H9 (cell line): ENCODE results near the gene ZFR2. TPM values are rescaled to one million over a fixed set of nuclear protein-coding genes. Genes with fewer than 3 reads are reported as not detected.
A peak's percentile ranks its signal among the peaks of the same experiment; 100 is the strongest.

Experiments
- DNase-seq: peaks from one replicate; pipeline ENCODE4 v3.0.0-alpha.2; 2017
- H2AFZ ChIP-seq: one replicate; pipeline ENCODE4 v1.6.1; 2013; ENCODE audit warnings: mild to moderate bottlenecking, low read length, control low read depth, moderate library complexity
- H2AK5ac ChIP-seq: 2 replicates; pipeline ENCODE4 v1.6.1; 2013; ENCODE audit warnings: low read length, control low read depth, mixed read lengths; ENCODE audit not compliant: insufficient read length
- H2BK120ac ChIP-seq: one replicate; pipeline ENCODE4 v1.6.1; 2013; ENCODE audit warnings: low read depth, mild to moderate bottlenecking, low read length, control low read depth, inconsistent platforms; ENCODE audit not compliant: poor library complexity, severe bottlenecking
- H2BK12ac ChIP-seq: 2 replicates; pipeline ENCODE4 v1.6.1; 2013; ENCODE audit warnings: low read length, control low read depth, mixed read lengths, low read depth; ENCODE audit not compliant: insufficient read length
- H2BK15ac ChIP-seq: 2 replicates; pipeline ENCODE4 v1.6.1; 2013; ENCODE audit warnings: low read depth, low read length, control low read depth
- H2BK20ac ChIP-seq: one replicate; pipeline ENCODE4 v1.6.1; 2013; ENCODE audit warnings: low read depth, mild to moderate bottlenecking, low read length, control low read depth, inconsistent platforms; ENCODE audit not compliant: poor library complexity, severe bottlenecking
- H2BK5ac ChIP-seq: 2 replicates; pipeline ENCODE4 v1.6.1; 2013; ENCODE audit warnings: low read length, control low read depth, mixed read lengths; ENCODE audit not compliant: insufficient read length
- H3K14ac ChIP-seq: 2 replicates; pipeline ENCODE4 v1.6.1; 2013; ENCODE audit warnings: low read length, control low read depth; ENCODE audit not compliant: insufficient read depth
- H3K18ac ChIP-seq: 2 replicates; pipeline ENCODE4 v1.6.1; 2013; ENCODE audit warnings: low read depth, mild to moderate bottlenecking, mixed read lengths, low read length, control low read depth; ENCODE audit not compliant: insufficient read length
- H3K23ac ChIP-seq: 2 replicates; pipeline ENCODE4 v1.6.1; 2013; ENCODE audit warnings: low read length, control low read depth, mixed read lengths, low read depth; ENCODE audit not compliant: insufficient read length
- H3K23me2 ChIP-seq: 2 replicates; pipeline ENCODE4 v1.6.1; 2013; ENCODE audit warnings: low read depth, mild to moderate bottlenecking, mixed read lengths, low read length, control low read depth; ENCODE audit not compliant: insufficient read length, poor library complexity, severe bottlenecking
- H3K27ac ChIP-seq: 2 replicates; pipeline ENCODE4 v1.5.1; 2013; ENCODE audit warnings: low read length, control low read depth, mixed read lengths, low read depth; ENCODE audit not compliant: insufficient read length
- H3K27me3 ChIP-seq: 2 replicates; pipeline ENCODE4 v1.6.1; 2013; ENCODE audit warnings: low read length, control low read depth, inconsistent platforms; ENCODE audit not compliant: insufficient read depth
- H3K4ac ChIP-seq: 2 replicates; pipeline ENCODE4 v1.6.1; 2013; ENCODE audit warnings: low read depth, mild to moderate bottlenecking, control low read depth, inconsistent platforms, low read length, moderate library complexity
- H3K4me1 ChIP-seq: 2 replicates; pipeline ENCODE4 v1.6.1; 2013; ENCODE audit warnings: low read length, control low read depth, inconsistent platforms; ENCODE audit not compliant: insufficient read depth
- H3K4me2 ChIP-seq: 2 replicates; pipeline ENCODE4 v1.6.1; 2013; ENCODE audit warnings: low read length, control low read depth, mixed read lengths; ENCODE audit not compliant: insufficient read length, insufficient read depth
- H3K56ac ChIP-seq: 2 replicates; pipeline ENCODE4 v1.6.1; 2013; ENCODE audit warnings: low read depth, mild to moderate bottlenecking, mixed read lengths, low read length, control low read depth; ENCODE audit not compliant: insufficient read length
- H3K79me1 ChIP-seq: 2 replicates; pipeline ENCODE4 v1.6.1; 2013; ENCODE audit warnings: low read depth, mild to moderate bottlenecking, moderate library complexity, low read length, control low read depth, inconsistent platforms; ENCODE audit not compliant: insufficient read depth, poor library complexity, severe bottlenecking
- H3K79me2 ChIP-seq: 2 replicates; pipeline ENCODE4 v1.6.1; 2013; ENCODE audit warnings: low read length, control low read depth, inconsistent platforms; ENCODE audit not compliant: insufficient read depth
- H3K9ac ChIP-seq: 2 replicates; pipeline ENCODE4 v1.6.1; 2013; ENCODE audit warnings: low read length, control low read depth, mixed read lengths; ENCODE audit not compliant: insufficient read length; ENCODE audit errors: extremely low read depth
- H3K9me3 ChIP-seq: one replicate; pipeline ENCODE4 v1.6.1; 2013; ENCODE audit warnings: low read depth, low read length, inconsistent platforms; ENCODE audit not compliant: control insufficient read depth
- H3T11ph ChIP-seq: one replicate; pipeline ENCODE4 v1.6.1; 2013; ENCODE audit warnings: mild to moderate bottlenecking, low read length, control low read depth, inconsistent platforms
- H4K20me1 ChIP-seq: one replicate; pipeline ENCODE4 v1.6.1; 2013; ENCODE audit not compliant: control insufficient read depth, insufficient read length, insufficient read depth
- H4K5ac ChIP-seq: 2 replicates; pipeline ENCODE4 v1.6.1; 2013; ENCODE audit warnings: low read depth, mild to moderate bottlenecking, mixed read lengths, low read length, control low read depth; ENCODE audit not compliant: insufficient read length
- H4K8ac ChIP-seq: replicated peaks from 2 replicates; pipeline ENCODE4 v1.6.1; 2013; ENCODE audit warnings: low read length, control low read depth, mixed read lengths, low read depth; ENCODE audit not compliant: insufficient read length
- H4K91ac ChIP-seq: 2 replicates; pipeline ENCODE4 v1.6.1; 2013; ENCODE audit warnings: low read depth, mild to moderate bottlenecking, moderate library complexity, mixed read lengths, low read length, control low read depth; ENCODE audit not compliant: insufficient read length
- H3K27ac Mint-ChIP-seq, 3 experiments: 2 replicates in 2 of 3; 3 replicates in 1 of 3; pipeline ENCODE4 v1.8.0; 2020 to 2021; ENCODE audit warnings: mixed read lengths in 3 of 3, mild to moderate bottlenecking in 1 of 3, moderate library complexity in 1 of 3
- H3K27me3 Mint-ChIP-seq: 2 replicates; pipeline ENCODE4 v1.8.0; 2021; ENCODE audit warnings: low read depth, mild to moderate bottlenecking, moderate library complexity, mixed read lengths
- H3K36me3 Mint-ChIP-seq, 3 experiments: 2 replicates in 2 of 3; 3 replicates in 1 of 3; pipeline ENCODE4 v1.8.0; 2020 to 2021; ENCODE audit warnings: low read depth in 3 of 3, mixed read lengths in 3 of 3; ENCODE audit not compliant: insufficient read depth in 1 of 3
- H3K4me1 Mint-ChIP-seq, 2 experiments: 2 replicates each; pipeline ENCODE4 v1.8.0; 2020; ENCODE audit warnings: mixed read lengths in 2 of 2
- H3K4me3 Mint-ChIP-seq, 2 experiments: 2 replicates in 1 of 2; 3 replicates in 1 of 2; pipeline ENCODE4 v1.8.0; 2020 to 2021; ENCODE audit warnings: mild to moderate bottlenecking in 2 of 2, mixed read lengths in 2 of 2, moderate library complexity in 1 of 2
- H3K9me3 Mint-ChIP-seq, 2 experiments: 2 replicates in 1 of 2; 3 replicates in 1 of 2; pipeline ENCODE4 v1.8.0; 2020; ENCODE audit warnings: mild to moderate bottlenecking in 2 of 2, mixed read lengths in 2 of 2, moderate library complexity in 1 of 2
- WGBS: extraction: QIAGEN DNeasy Blood & Tissue Kit; methylation state at CpG from one replicate; pipeline ENCODE4 v1.1.7; 2013; ENCODE audit warnings: missing lambda C conversion rate, low lambda C conversion rate, mixed read lengths; ENCODE audit not compliant: insufficient read length; ENCODE audit errors: extremely low coverage; 5-methylcytosine and 5-hydroxymethylcytosine counted together
- total RNA-seq: library from RNA; stranded (reverse); gene quantifications from 2 replicates; pipeline ENCODE4 v1.2.1, GENCODE V29; 2021
- TF ChIP-seq, protein P1 (sequence below): fragments of 200-600 bp; sonication (generic); conservative IDR thresholded peaks from 3 replicates; pipeline ENCODE4 v1.8.0; 2021; ENCODE audit warnings: antibody characterized with exemption, mild to moderate bottlenecking

The ZFR2 gene
- total RNA-seq, 1 experiment from 2014 or later = 18.3 TPM

DNA sequence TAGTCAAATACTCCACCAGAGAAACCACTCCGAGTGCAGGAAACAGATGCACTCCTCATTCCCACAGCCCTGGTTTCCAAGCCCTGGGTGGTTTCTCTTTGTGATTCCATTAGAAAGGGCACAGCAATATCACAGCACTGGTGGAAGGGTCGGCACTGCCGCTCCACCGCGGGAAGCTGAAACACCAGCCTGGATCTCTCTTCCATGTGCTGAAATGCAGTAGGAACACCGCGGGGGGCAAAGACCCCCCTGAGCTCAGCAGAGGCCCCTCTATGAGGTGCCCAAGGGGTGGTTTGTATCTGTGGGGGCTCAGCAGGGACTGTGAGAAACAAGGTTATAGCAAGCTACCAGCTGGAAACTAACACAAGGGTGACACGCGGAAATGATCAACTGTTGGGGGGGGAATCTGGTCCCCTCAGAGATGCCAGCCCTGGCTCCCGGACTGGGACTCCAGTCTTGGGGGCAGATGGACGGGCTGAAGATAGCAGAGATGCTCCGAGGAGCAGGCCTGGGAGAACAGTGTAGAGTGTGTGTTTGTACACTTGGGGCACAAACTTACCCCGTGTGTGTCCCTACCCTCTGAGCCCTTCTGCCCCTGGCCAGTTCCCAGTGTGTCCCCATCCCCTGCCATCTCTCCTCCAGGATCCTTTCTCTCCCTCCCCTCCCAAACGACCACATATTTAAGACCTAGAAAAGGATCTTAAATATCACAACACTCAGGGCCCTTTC, 1.8 kb downstream of the ZFR2 start:
- Histone ChIP-seq H2AFZ (no peak overlapping the region), H3K18ac (no peak overlapping the region), H2BK5ac (no peak overlapping the region), H2AK5ac (no peak overlapping the region), H2BK12ac (no peak overlapping the region), H4K8ac (no peak overlapping the region), H3K4ac (no peak overlapping the region), H4K5ac (no peak overlapping the region), H3T11ph (no peak overlapping the region), H3K9ac (no peak overlapping the region), H4K91ac (no peak overlapping the region), H3K56ac (no peak overlapping the region), H3K27me3 (no peaks in the 10 kb centered on the region), H2BK15ac (no peak overlapping the region), H3K23me2 (peaks cover 9% of the 10 kb centered on the region), H3K4me1 (no peaks in the 10 kb centered on the region; the same call in 1 of the 2 replicates), H3K9me3 (no peaks in the 10 kb centered on the region), H3K23ac (no peak overlapping the region), H3K4me2 (no peak overlapping the region), H2BK20ac (no peak overlapping the region), H4K20me1 (no peaks in the 10 kb centered on the region), H2BK120ac (no peak overlapping the region), H3K27ac (no peak overlapping the region), H3K79me1 (no peaks in the 10 kb centered on the region), H3K79me2 (no peaks in the 10 kb centered on the region), H3K14ac (no peak overlapping the region)
- peaks cover 5 to 9% (median 6%) of the 10 kb centered on the region in 3 experiments; a peak in 6 of 7 replicates for H3K36me3 Mint-ChIP-seq
- peak overlapping the region; percentile 66 to 86 for H3K4me3 Mint-ChIP-seq
- peaks cover 17 to 19% of the 10 kb centered on the region in 2 experiments for H3K4me1 Mint-ChIP-seq
- H3K9me3 Mint-ChIP-seq = peaks cover 10 to 14% of the 10 kb centered on the region in 2 experiments
- no peak for DNase-seq
- TF ChIP-seq, protein P1, sequence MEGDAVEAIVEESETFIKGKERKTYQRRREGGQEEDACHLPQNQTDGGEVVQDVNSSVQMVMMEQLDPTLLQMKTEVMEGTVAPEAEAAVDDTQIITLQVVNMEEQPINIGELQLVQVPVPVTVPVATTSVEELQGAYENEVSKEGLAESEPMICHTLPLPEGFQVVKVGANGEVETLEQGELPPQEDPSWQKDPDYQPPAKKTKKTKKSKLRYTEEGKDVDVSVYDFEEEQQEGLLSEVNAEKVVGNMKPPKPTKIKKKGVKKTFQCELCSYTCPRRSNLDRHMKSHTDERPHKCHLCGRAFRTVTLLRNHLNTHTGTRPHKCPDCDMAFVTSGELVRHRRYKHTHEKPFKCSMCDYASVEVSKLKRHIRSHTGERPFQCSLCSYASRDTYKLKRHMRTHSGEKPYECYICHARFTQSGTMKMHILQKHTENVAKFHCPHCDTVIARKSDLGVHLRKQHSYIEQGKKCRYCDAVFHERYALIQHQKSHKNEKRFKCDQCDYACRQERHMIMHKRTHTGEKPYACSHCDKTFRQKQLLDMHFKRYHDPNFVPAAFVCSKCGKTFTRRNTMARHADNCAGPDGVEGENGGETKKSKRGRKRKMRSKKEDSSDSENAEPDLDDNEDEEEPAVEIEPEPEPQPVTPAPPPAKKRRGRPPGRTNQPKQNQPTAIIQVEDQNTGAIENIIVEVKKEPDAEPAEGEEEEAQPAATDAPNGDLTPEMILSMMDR = no peak
- peak overlapping the region in 1 of 3 experiments; percentile 40; a peak in 1 of 7 replicates for H3K27ac Mint-ChIP-seq
- peaks cover 36% of the 10 kb centered on the region for H3K27me3 Mint-ChIP-seq
- no CpG with 5 or more reads among the region's 14 CpGs for WGBS
